Endothelial cell of umbilical vein (primary cell): ENCODE data around the gene ASS1. TPM values are rescaled to one million over a fixed set of nuclear protein-coding genes. Genes with fewer than 3 reads are reported as not detected.

Source experiments
- BruUV-seq: library from RNA; stranded (reverse); fragments of 400-500 nt; replicated peaks from 2 replicates; lab custom pipeline; 2021; lab: Mats Ljungman, UMichigan
- CTCF ChIA-PET: fragments of 300-600, 350-600 bp; sonication (Branson Sonifier 250); formaldehyde crosslinking; loops from one replicate; lab custom pipeline; 2021; ENCODE audit warnings: antibody characterized with exemption, inconsistent platforms; lab: Charles Lee
- POLR2A ChIA-PET: fragments of 300-600, 350-600 bp; sonication (Branson Sonifier 250); formaldehyde crosslinking; loops from one replicate; lab custom pipeline; 2021; ENCODE audit warnings: antibody characterized with exemption, inconsistent platforms; lab: Charles Lee
- DNase-seq: peaks from one replicate; pipeline ENCODE4 v3.0.0-alpha.2; 2011; ENCODE audit warnings: low read depth, low spot score
- FAIRE-seq: peaks from 2 replicates; lab custom pipeline; 2011; peaks lifted over from hg19 to GRCh38; lab: Jason Lieb, UNC
- H2AFZ ChIP-seq: 2 replicates; pipeline ENCODE4 v1.6.0; 2012; ENCODE audit warnings: low read depth, low read length, control low read depth, inconsistent platforms
- H3K27ac ChIP-seq: 2 replicates; pipeline ENCODE4 v1.5.1; 2011; ENCODE audit warnings: low read depth, mild to moderate bottlenecking, control low read depth, low read length, moderate library complexity; ENCODE audit not compliant: insufficient read depth
- H3K27me3 ChIP-seq, 2 experiments: 2 replicates each; pipeline versions ENCODE4 v1.6.0 to v1.6.1; 2011; ENCODE audit warnings: low read length in 2 of 2, mixed read lengths in 1 of 2; ENCODE audit not compliant: control insufficient read depth in 2 of 2, insufficient read depth in 2 of 2
- H3K36me3 ChIP-seq, 2 experiments: 2 replicates in 1 of 2; 3 replicates in 1 of 2; pipeline ENCODE4 v1.5.1; 2011; ENCODE audit warnings: low read length in 2 of 2, mild to moderate bottlenecking in 1 of 2, moderate library complexity in 1 of 2; ENCODE audit not compliant: control insufficient read depth in 2 of 2, insufficient read depth in 2 of 2; ENCODE audit errors: extremely low read depth in 1 of 2
- H3K4me1 ChIP-seq: 3 replicates; pipeline ENCODE4 v1.5.1; 2011; ENCODE audit warnings: mild to moderate bottlenecking, low read length; ENCODE audit not compliant: control insufficient read depth, insufficient read depth; ENCODE audit errors: extremely low read depth
- H3K4me2 ChIP-seq: 2 replicates; pipeline ENCODE4 v1.6.1; 2011; ENCODE audit warnings: low read length, control low read depth, mixed read lengths; ENCODE audit not compliant: insufficient read depth
- H3K4me3 ChIP-seq, 3 experiments: fragments of 200-600 bp in 1 of 3; sonication (generic), shearing (Covaris generic) in 1 of 3; replicated peaks in 1 of 3; 2 replicates each; pipeline ENCODE4 v1.5.1; 2011 to 2016; ENCODE audit warnings: control low read depth in 3 of 3, low read length in 3 of 3, mild to moderate bottlenecking in 2 of 3, inconsistent platforms in 1 of 3, low read depth in 1 of 3, moderate library complexity in 1 of 3; ENCODE audit not compliant: insufficient read depth in 1 of 3
- H3K79me2 ChIP-seq: 2 replicates; pipeline ENCODE4 v1.6.0; 2012; ENCODE audit warnings: low read length, inconsistent platforms; ENCODE audit not compliant: control insufficient read depth, insufficient read depth
- H3K9ac ChIP-seq: replicated peaks from 2 replicates; pipeline ENCODE3; 2011; ENCODE audit warnings: low read length, control low read depth; ENCODE audit not compliant: insufficient read depth; ENCODE audit errors: extremely low read depth
- H3K9me1 ChIP-seq: replicated peaks from 3 replicates; pipeline ENCODE4 v1.6.0; 2011; ENCODE audit warnings: mild to moderate bottlenecking, low read length; ENCODE audit not compliant: control insufficient read depth, insufficient read depth; ENCODE audit errors: extremely low read depth
- H3K9me3 ChIP-seq: replicated peaks from 2 replicates; pipeline ENCODE4 v1.5.1; 2012; ENCODE audit warnings: low read length, inconsistent platforms; ENCODE audit not compliant: control insufficient read depth, insufficient read depth
- H4K20me1 ChIP-seq: replicated peaks from 2 replicates; pipeline ENCODE3; 2011; ENCODE audit warnings: mild to moderate bottlenecking, low read length; ENCODE audit not compliant: control insufficient read depth, insufficient read depth; ENCODE audit errors: extremely low read depth
- CTCF ChIP-seq, 2 donors: IDR thresholded peaks; 1 replicate in 1 of 2; 2 replicates in 1 of 2; pipeline ENCODE4 v1.5.1; 2011; ENCODE audit warnings: low read length in 2 of 2, mild to moderate bottlenecking in 2 of 2, moderate library complexity in 2 of 2, control low read depth in 1 of 2, inconsistent platforms in 1 of 2, low read depth in 1 of 2; ENCODE audit not compliant: insufficient read depth in 1 of 2; ENCODE audit errors: extremely low read depth in 1 of 2
- EZH2 ChIP-seq: IDR thresholded peaks from 2 replicates; pipeline ENCODE4 v1.6.1; 2012; ENCODE audit warnings: borderline replicate concordance, low read depth, mild to moderate bottlenecking, moderate library complexity, low read length, inconsistent platforms; ENCODE audit not compliant: severe bottlenecking
- FOS ChIP-seq: IDR thresholded peaks from 2 replicates; pipeline ENCODE4 v1.6.1; 2011; ENCODE audit warnings: mild to moderate bottlenecking, low read length, moderate library complexity, borderline replicate concordance; ENCODE audit not compliant: insufficient read depth
- GATA2 ChIP-seq: IDR thresholded peaks from 2 replicates; pipeline ENCODE4 v1.7.0; 2011; ENCODE audit warnings: low read depth, mild to moderate bottlenecking, moderate library complexity, mixed read lengths, low read length; ENCODE audit not compliant: insufficient read length, insufficient read depth
- JUN ChIP-seq: IDR thresholded peaks from 2 replicates; pipeline ENCODE4 v1.6.1; 2011; ENCODE audit warnings: borderline replicate concordance, low read depth; ENCODE audit not compliant: insufficient read length, insufficient read depth
- MAX ChIP-seq: IDR thresholded peaks from 2 replicates; pipeline ENCODE4 v1.6.1; 2011; ENCODE audit not compliant: insufficient read depth, insufficient read length
- MYC ChIP-seq: IDR thresholded peaks from one replicate; pipeline ENCODE4 v1.6.1; 2011; ENCODE audit warnings: mild to moderate bottlenecking, low read depth, low read length
- POLR2A ChIP-seq: IDR thresholded peaks from 2 replicates; pipeline ENCODE4 v1.6.1; 2012; ENCODE audit warnings: low read depth, mild to moderate bottlenecking, control low read depth, low read length
- POLR2AphosphoS5 ChIP-seq: IDR thresholded peaks from 2 replicates; pipeline ENCODE4 v1.6.1; 2012; ENCODE audit warnings: low read depth, mild to moderate bottlenecking, control low read depth, low read length, moderate library complexity; ENCODE audit not compliant: insufficient read depth
- dilution Hi-C: fragments of 300-500 bp; cut with MboI; formaldehyde crosslinking; loops from one replicate; pipeline ENCODE4 v1.15.0; 2019; ENCODE audit warnings: low sequenced_read_pairs; ENCODE audit not compliant: extremely low pct_ligation_motif_present
- intact Hi-C: fragments of 100-400 bp; cut with micrococcal nuclease; formaldehyde crosslinking; loops from one replicate; pipeline ENCODE4 v1.10.0; 2022
- polyA plus RNA-seq, 4 experiments: library from polyadenylated mRNA; depleted of rRNA in 3 of 4; stranded (reverse) in 3 of 4; unstranded in 1 of 4; fragments of >200 nt; gene quantifications; 2 replicates each; pipeline versions ENCODE4 v1.2.1 to v1.2.3, GENCODE V29; 2011 to 2012; ENCODE audit warnings: missing spikeins in 1 of 4
- total RNA-seq: library from RNA; stranded (reverse); gene quantifications from 2 replicates; pipeline ENCODE4 v1.2.3, GENCODE V29; 2021

Gene ASS1
- total and polyA plus RNA-seq, 2 donors (not counting 3 experiments of a cell fraction or from before 2014, with no cell fraction given): 3.6 to 12.4 TPM

- no peaks in the 10 kb centered on the region for H3K79me2 ChIP-seq
- BruUV-seq: no TSS peak
- no peaks in the 10 kb centered on the region for H3K9me3 ChIP-seq
- H3K9me1 ChIP-seq: no peaks in the 10 kb centered on the region
- no peaks in the 10 kb centered on the region for H3K27me3 ChIP-seq
- no peak overlapping the region for H3K9ac ChIP-seq
- H3K27ac ChIP-seq: no peak overlapping the region
- TF ChIP-seq MYC: no peak
- no peak for TF ChIP-seq EZH2
- no peak for TF ChIP-seq FOS
- no peak for TF ChIP-seq POLR2A
- TF ChIP-seq POLR2AphosphoS5: no peak
- TF ChIP-seq JUN: no peak
- no peak for TF ChIP-seq CTCF (IDR thresholded peaks at IDR 0.05; ENCODE audit: extremely low read depth in 1 of 2, insufficient read depth in 1 of 2, low read depth in 1 of 2, low read length in 2 of 2)
- no peak for TF ChIP-seq GATA2
- TF ChIP-seq MAX: no peak
- dilution Hi-C loops (no loop called here), intact Hi-C loops (no loop called here)
- no peaks in the 10 kb centered on the region for H3K4me1 ChIP-seq
- no peaks in the 10 kb centered on the region for H4K20me1 ChIP-seq
- ChIA-PET POLR2A (no interaction called here), CTCF (interaction anchor here (0.8 to 10.3 kb wide), 10 partner anchors 8 to 241 kb away, joined by 3 to 163 read pairs (median 6); partner anchors contain the start of gene EXOSC2)
- no peak overlapping the region for H3K4me3 ChIP-seq
- FAIRE-seq (no peak), DNase-seq (no peak)
- H2AFZ ChIP-seq: no peak overlapping the region
- no peak overlapping the region for H3K4me2 ChIP-seq
- no peaks in the 10 kb centered on the region for H3K36me3 ChIP-seq
Observed at GRCh38 chr9:130459941-130460669, 15.3 kb downstream of the ASS1 start.
